Measurements from ENCODE around the gene AKT1.

DNA sequence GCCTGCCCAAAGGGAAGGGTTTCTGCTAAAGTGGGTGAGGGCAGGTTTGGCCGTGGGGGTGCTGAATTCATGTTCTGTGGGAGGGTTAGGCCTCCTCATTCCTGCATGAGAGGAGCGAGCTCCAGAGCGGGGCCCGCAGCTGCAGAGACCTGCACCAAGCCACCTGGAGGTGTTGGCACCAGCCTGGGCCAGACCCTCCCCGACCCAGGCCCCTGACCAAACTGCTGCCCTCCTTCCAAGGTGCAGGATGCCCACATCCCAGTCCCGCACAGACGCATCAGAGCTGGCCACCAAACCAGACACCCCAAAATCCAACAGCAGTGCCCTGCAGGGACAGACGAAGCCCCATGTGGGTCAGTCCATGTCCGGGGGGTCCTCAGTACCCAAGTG is 61.0 kb downstream of the AKT1 start:
- TF ChIP-seq, protein P1, sequence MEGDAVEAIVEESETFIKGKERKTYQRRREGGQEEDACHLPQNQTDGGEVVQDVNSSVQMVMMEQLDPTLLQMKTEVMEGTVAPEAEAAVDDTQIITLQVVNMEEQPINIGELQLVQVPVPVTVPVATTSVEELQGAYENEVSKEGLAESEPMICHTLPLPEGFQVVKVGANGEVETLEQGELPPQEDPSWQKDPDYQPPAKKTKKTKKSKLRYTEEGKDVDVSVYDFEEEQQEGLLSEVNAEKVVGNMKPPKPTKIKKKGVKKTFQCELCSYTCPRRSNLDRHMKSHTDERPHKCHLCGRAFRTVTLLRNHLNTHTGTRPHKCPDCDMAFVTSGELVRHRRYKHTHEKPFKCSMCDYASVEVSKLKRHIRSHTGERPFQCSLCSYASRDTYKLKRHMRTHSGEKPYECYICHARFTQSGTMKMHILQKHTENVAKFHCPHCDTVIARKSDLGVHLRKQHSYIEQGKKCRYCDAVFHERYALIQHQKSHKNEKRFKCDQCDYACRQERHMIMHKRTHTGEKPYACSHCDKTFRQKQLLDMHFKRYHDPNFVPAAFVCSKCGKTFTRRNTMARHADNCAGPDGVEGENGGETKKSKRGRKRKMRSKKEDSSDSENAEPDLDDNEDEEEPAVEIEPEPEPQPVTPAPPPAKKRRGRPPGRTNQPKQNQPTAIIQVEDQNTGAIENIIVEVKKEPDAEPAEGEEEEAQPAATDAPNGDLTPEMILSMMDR (IDR thresholded peaks at IDR 0.05), result no peak
- TF ChIP-seq POLR2A (IDR thresholded peaks at IDR 0.05), result no peak
